ENCODE data around the gene PYGL. TPM values are rescaled to one million over a fixed set of nuclear protein-coding genes. Genes with fewer than 3 reads are reported as not detected.

Gene PYGL
- polyA plus RNA-seq, 1 of the 3 experiments (the other 2 are of a cell fraction), result 60.2 TPM

GRCh38 chr14:50948205-50948604, 3.9 kb upstream of the PYGL start:
- no peaks in the 10 kb centered on the region for H4K20me1 ChIP-seq (ENCODE audit: insufficient read depth)
- WGBS (ENCODE audit: low lambda C conversion rate), result 89% methylated on average over 2 of the region's 2 CpGs
- no peak overlapping the region for H3K9ac ChIP-seq
- H3F3A ChIP-seq (replicated peaks; ENCODE audit: insufficient read depth), result peaks cover 5% of the 10 kb centered on the region
- POLR2A ChIA-PET, result no interaction called here
- H3K27me3 ChIP-seq (ENCODE audit: insufficient read depth), result no peaks in the 10 kb centered on the region
- CTCF ChIA-PET, result interaction anchor here (1.0 to 1.3 kb wide), 2 partner anchors 70 to 832 kb away, joined by 3 to 4 read pairs; no protein-coding TSS in a partner anchor
- H3K36me3 ChIP-seq (replicated peaks in 1 of 2; ENCODE audit: control insufficient read depth in 1 of 2, insufficient read depth in 2 of 2, low read length in 1 of 2), result no peaks in the 10 kb centered on the region
- DNase-seq, result no peak
- H3K79me2 ChIP-seq (ENCODE audit: insufficient read depth), result no peaks in the 10 kb centered on the region
- H2AFZ ChIP-seq (ENCODE audit: low read depth), result no peak overlapping the region
- no peak overlapping the region for H3K4me3 ChIP-seq (ENCODE audit: low read depth in 2 of 2, low read length in 1 of 2)
- no peak overlapping the region for H3K27ac ChIP-seq (ENCODE audit: low read depth in 2 of 2, low read length in 1 of 2)
- H3K4me1 ChIP-seq (ENCODE audit: control insufficient read depth in 1 of 2, insufficient read depth in 2 of 2, low read depth in 1 of 2, low read length in 1 of 2), result peaks cover 0 to 10% of the 10 kb centered on the region in 2 experiments; a peak in 1 of 4 replicates
- TF ChIP-seq RAD21 (IDR thresholded peaks at IDR 0.05; ENCODE audit: low read length), result no peak
- TF ChIP-seq CTCF (IDR thresholded peaks at IDR 0.05), result no peak
- no peak for TF ChIP-seq IRF3 (IDR thresholded peaks at IDR 0.05; ENCODE audit: low read depth, low read length)
- TF ChIP-seq RCOR1 (IDR thresholded peaks at IDR 0.05; ENCODE audit: low read length), result no peak
- no peak overlapping the region for H3K4me2 ChIP-seq
- no peaks in the 10 kb centered on the region for H3K9me3 ChIP-seq
- H3K9me2 ChIP-seq, result no peaks in the 10 kb centered on the region

- H3K79me2 ChIP-seq (ENCODE audit: insufficient read depth), result no peaks in the 10 kb centered on the region
- no peaks in the 10 kb centered on the region for H3K9me3 ChIP-seq
- H3K4me3 ChIP-seq (ENCODE audit: low read depth in 2 of 2, low read length in 1 of 2), result no peak overlapping the region
- TF ChIP-seq RXRA (IDR thresholded peaks at IDR 0.05; ENCODE audit: borderline replicate concordance, low read depth) (no peak), NRF1 (IDR thresholded peaks at IDR 0.05; ENCODE audit: low read depth, low read length) (no peak), IRF3 (IDR thresholded peaks at IDR 0.05; ENCODE audit: low read depth, low read length) (no peak), EZH2phosphoT487 (IDR thresholded peaks at IDR 0.05; ENCODE audit: borderline replicate concordance, low read depth) (no peak), ELF1 (IDR thresholded peaks at IDR 0.05) (no peak), MXI1 (IDR thresholded peaks at IDR 0.05; ENCODE audit: low read depth, low read length) (no peak), MAX (IDR thresholded peaks at IDR 0.05; ENCODE audit: low read depth) (no peak), USF1 (IDR thresholded peaks at IDR 0.05; ENCODE audit: borderline replicate concordance, low read depth) (no peak), YY1 (IDR thresholded peaks at IDR 0.05; ENCODE audit: low read depth) (no peak), REST (IDR thresholded peaks at IDR 0.05; ENCODE audit: low read depth, low read length) (no peak)
- no peak overlapping the region for H3K9ac ChIP-seq
- H3K4me1 ChIP-seq (ENCODE audit: control insufficient read depth in 1 of 2, insufficient read depth in 2 of 2, low read depth in 1 of 2, low read length in 1 of 2), result peaks cover 0 to 10% of the 10 kb centered on the region in 2 experiments; a peak in 1 of 4 replicates
- H3K36me3 ChIP-seq (replicated peaks in 1 of 2; ENCODE audit: control insufficient read depth in 1 of 2, insufficient read depth in 2 of 2, low read length in 1 of 2), result no peaks in the 10 kb centered on the region
- H3K27me3 ChIP-seq (ENCODE audit: insufficient read depth), result no peaks in the 10 kb centered on the region
- no peak for DNase-seq
- no peak overlapping the region for H3K4me2 ChIP-seq
- H3F3A ChIP-seq (replicated peaks; ENCODE audit: insufficient read depth), result peaks cover 5% of the 10 kb centered on the region
- ChIA-PET CTCF (interaction anchor here (1.0 kb wide), 1 partner anchor 71 kb away, joined by 4 read pairs; no protein-coding TSS in a partner anchor), POLR2A (no interaction called here)
- 88% methylated on average over 4 of the region's 4 CpGs for WGBS (ENCODE audit: low lambda C conversion rate)
- 0 out of 2 replicates have a peak overlapping the region, but pooled peaks have one; percentile 4 for H2AFZ ChIP-seq (ENCODE audit: low read depth)
- no peaks in the 10 kb centered on the region for H3K9me2 ChIP-seq
- peak overlapping the region in 1 of 2 experiments; percentile 28; a peak in 1 of 4 replicates for H3K27ac ChIP-seq (ENCODE audit: low read depth in 2 of 2, low read length in 1 of 2)
- H4K20me1 ChIP-seq (ENCODE audit: insufficient read depth), result no peaks in the 10 kb centered on the region
These were observed 3.2 kb upstream of the PYGL start for GRCh38 chr14:50947446-50947845.

Measured in SK-N-SH (cell line).